HCT116 (cell line): ENCODE data around the gene SEMA6B. TPM values are rescaled to one million over a fixed set of nuclear protein-coding genes. Genes with fewer than 3 reads are reported as not detected.

ENCODE experiments used
- ATAC-seq: fragments of 200-7000 bp; cut with Tn5 transposase; 2 replicates; pipeline ENCODE4 v1.9.1; 2020; ENCODE audit warnings: mild to moderate bottlenecking, moderate library complexity
- BruUV-seq: library from RNA; stranded (reverse); fragments of 400-500 nt; replicated peaks from 2 replicates; lab custom pipeline; 2021; lab: Mats Ljungman, UMichigan
- CTCF ChIA-PET: fragments of 300-600 bp; sonication (Branson Sonifier 250); formaldehyde crosslinking; loops from one replicate; lab custom pipeline; 2021; ENCODE audit warnings: antibody characterized with exemption; lab: Charles Lee
- POLR2A ChIA-PET: fragments of 300-600, 350-600 bp; sonication (Branson Sonifier 250); formaldehyde crosslinking; loops from one replicate; lab custom pipeline; 2021; ENCODE audit warnings: antibody characterized with exemption; lab: Charles Lee
- RAD21 ChIA-PET, 2 experiments: fragments of 300-600 bp; sonication (Branson Sonifier 250); formaldehyde crosslinking; loops; one replicate each; lab custom pipeline; 2023; ENCODE audit warnings: low total read pairs in 2 of 2; ENCODE audit not compliant: uncharacterized antibody in 2 of 2, unreplicated experiment in 2 of 2, low non-redundant PET in 1 of 2; lab: Charles Lee
- DNase-seq: peaks from one replicate; pipeline ENCODE4 v3.0.0-alpha.2; 2010; ENCODE audit warnings: low read depth, low spot score
- H2AFZ ChIP-seq: fragments of 200-600 bp; shearing (Covaris generic), sonication (generic); 2 replicates; pipeline ENCODE4 v1.6.1; 2017; ENCODE audit warnings: low read depth, mixed run types, mixed read lengths, antibody characterized with exemption, low read length; ENCODE audit not compliant: poor library complexity, severe bottlenecking
- H3K27ac ChIP-seq: 2 replicates; pipeline ENCODE4 v1.5.1; 2012; ENCODE audit warnings: low read depth, low read length
- H3K27me3 ChIP-seq: fragments of 200-600 bp; sonication (generic); 2 replicates; pipeline ENCODE4 v1.6.1; 2016; ENCODE audit warnings: mixed run types, low read length, mixed read lengths; ENCODE audit not compliant: insufficient read depth
- H3K36me3 ChIP-seq, 2 experiments: fragments of 200-500 bp in 1 of 2; fragments of 200-600 bp in 1 of 2; sonication (Bioruptor generic) in 1 of 2; sonication (generic) in 1 of 2; 2 replicates each; pipeline versions ENCODE4 v1.5.1 to v1.6.1; 2014 to 2016; ENCODE audit warnings: low read length in 2 of 2, inconsistent platforms in 1 of 2, mixed read lengths in 1 of 2, mixed run types in 1 of 2; ENCODE audit not compliant: insufficient read depth in 2 of 2, control insufficient read depth in 1 of 2
- H3K4me1 ChIP-seq, 2 experiments: fragments of 200-600 bp in 1 of 2; sonication (generic) in 1 of 2; 2 replicates each; pipeline versions ENCODE4 v1.5.1 to v1.6.1; 2012 to 2017; ENCODE audit warnings: low read length in 2 of 2, inconsistent platforms in 1 of 2, mild to moderate bottlenecking in 1 of 2, mixed read lengths in 1 of 2, mixed run types in 1 of 2, moderate library complexity in 1 of 2; ENCODE audit not compliant: insufficient read depth in 2 of 2, control insufficient read depth in 1 of 2
- H3K4me2 ChIP-seq: fragments of 200-600 bp; sonication (generic); 2 replicates; pipeline ENCODE4 v1.6.1; 2017; ENCODE audit warnings: mixed run types, low read length, mixed read lengths
- H3K4me3 ChIP-seq, 2 experiments: fragments of 200-600 bp in 1 of 2; sonication (generic) in 1 of 2; replicated peaks in 1 of 2; 2 replicates each; pipeline ENCODE4 v1.5.1; 2011 to 2016; ENCODE audit warnings: low read length in 2 of 2, control low read depth in 1 of 2, low read depth in 1 of 2, mild to moderate bottlenecking in 1 of 2, mixed read lengths in 1 of 2, mixed run types in 1 of 2
- H3K79me2 ChIP-seq: fragments of 200-600 bp; sonication (generic); 2 replicates; pipeline ENCODE4 v1.6.1; 2017; ENCODE audit warnings: mild to moderate bottlenecking, mixed run types, low read length, moderate library complexity, mixed read lengths; ENCODE audit not compliant: insufficient read depth
- H3K9ac ChIP-seq: fragments of 200-600 bp; sonication (generic); 2 replicates; pipeline ENCODE4 v1.6.1; 2016; ENCODE audit warnings: low read length, mixed read lengths
- H3K9me2 ChIP-seq: fragments of 200-600 bp; sonication (generic), shearing (Covaris generic); 2 replicates; pipeline ENCODE4 v1.6.1; 2017; ENCODE audit warnings: mixed run types, mild to moderate bottlenecking, moderate library complexity; ENCODE audit not compliant: insufficient read depth
- H3K9me3 ChIP-seq, 2 experiments: fragments of 200-500 bp in 1 of 2; fragments of 200-600 bp in 1 of 2; sonication (Bioruptor generic) in 1 of 2; sonication (generic) in 1 of 2; 2 replicates each; pipeline ENCODE4 v1.6.1; 2014 to 2017; ENCODE audit warnings: low read length in 2 of 2, mixed read lengths in 2 of 2, inconsistent platforms in 1 of 2, low read depth in 1 of 2, mild to moderate bottlenecking in 1 of 2, mixed run types in 1 of 2, moderate library complexity in 1 of 2; ENCODE audit not compliant: control insufficient read depth in 1 of 2, insufficient read depth in 1 of 2
- H4K20me1 ChIP-seq: fragments of 200-600 bp; sonication (generic), shearing (Covaris generic); 2 replicates; pipeline ENCODE4 v1.6.1; 2017; ENCODE audit warnings: mixed run types, mild to moderate bottlenecking, moderate library complexity; ENCODE audit not compliant: insufficient read depth
- CBX3 ChIP-seq: IDR thresholded peaks from 2 replicates; pipeline ENCODE4 v1.6.1; 2012; ENCODE audit warnings: low read depth
- CEBPB ChIP-seq: IDR thresholded peaks from 2 replicates; pipeline ENCODE4 v1.6.1; 2012; ENCODE audit warnings: low read depth
- CTCF ChIP-seq, 3 experiments: fragments of 200-600 bp in 1 of 3; sonication (generic) in 1 of 3; IDR thresholded peaks in 2 of 3; conservative IDR thresholded peaks in 1 of 3; 2 replicates each; pipeline ENCODE4 v1.5.1; 2012 to 2017; ENCODE audit warnings: low read depth in 2 of 3, low read length in 2 of 3, antibody characterized with exemption in 1 of 3, borderline replicate concordance in 1 of 3, control low read depth in 1 of 3, mild to moderate bottlenecking in 1 of 3, mixed read lengths in 1 of 3, mixed run types in 1 of 3, moderate library complexity in 1 of 3; ENCODE audit not compliant: insufficient read depth in 1 of 3
- EGR1 ChIP-seq: IDR thresholded peaks from 2 replicates; pipeline ENCODE4 v1.6.1; 2012; ENCODE audit warnings: low read depth
- ELF1 ChIP-seq: IDR thresholded peaks from 2 replicates; pipeline ENCODE4 v1.6.1; 2012; ENCODE audit warnings: low read depth, borderline replicate concordance
- EZH2phosphoT487 ChIP-seq: fragments of 200-600 bp; IDR thresholded peaks from 2 replicates; pipeline ENCODE4 v1.6.1; 2018; ENCODE audit warnings: antibody characterized with exemption, borderline replicate concordance
- FOSL1 ChIP-seq: IDR thresholded peaks from 2 replicates; pipeline ENCODE4 v1.6.1; 2012; ENCODE audit warnings: low read depth
- JUND ChIP-seq: IDR thresholded peaks from 2 replicates; pipeline ENCODE4 v1.6.1; 2012
- MAX ChIP-seq: IDR thresholded peaks from 2 replicates; pipeline ENCODE4 v1.6.1; 2012
- POLR2A ChIP-seq: IDR thresholded peaks from 2 replicates; pipeline ENCODE4 v1.7.0; 2011; ENCODE audit warnings: borderline replicate concordance; ENCODE audit not compliant: insufficient read depth, insufficient read length; ENCODE audit errors: extremely low read depth
- POLR2AphosphoS5 ChIP-seq: IDR thresholded peaks from 2 replicates; pipeline ENCODE4 v1.6.1; 2011; ENCODE audit warnings: mild to moderate bottlenecking, low read depth, low read length, moderate library complexity
- REST ChIP-seq: IDR thresholded peaks from 2 replicates; pipeline ENCODE4 v1.6.1; 2012; ENCODE audit warnings: low read depth
- SIN3A ChIP-seq: IDR thresholded peaks from 2 replicates; pipeline ENCODE4 v1.6.1; 2012; ENCODE audit warnings: low read depth
- SRF ChIP-seq: IDR thresholded peaks from 2 replicates; pipeline ENCODE4 v1.6.1; 2012; ENCODE audit warnings: low read depth
- TCF7L2 ChIP-seq: IDR thresholded peaks from 2 replicates; pipeline ENCODE4 v1.7.0; 2011; ENCODE audit warnings: borderline replicate concordance, inconsistent platforms; ENCODE audit not compliant: insufficient read depth, insufficient read length; ENCODE audit errors: extremely low read depth
- ZFX ChIP-seq: fragments of 450-650 bp; IDR thresholded peaks from 2 replicates; pipeline ENCODE4 v1.6.1; 2017
- ZNF274 ChIP-seq: fragments of 200-500 bp; sonication (Bioruptor generic); IDR thresholded peaks from 2 replicates; pipeline ENCODE4 v1.6.1; 2014; ENCODE audit warnings: mild to moderate bottlenecking, low read depth, low read length, inconsistent platforms
- intact Hi-C: fragments of 100-400 bp; cut with micrococcal nuclease; formaldehyde crosslinking; loops from 2 replicates; pipeline ENCODE4 v1.10.0; 2022
- total RNA-seq: library from RNA; stranded (reverse); gene quantifications from one replicate; pipeline ENCODE4 v1.2.1, GENCODE V29; 2021; ENCODE audit not compliant: unreplicated experiment
- TF ChIP-seq, protein P1 (sequence below): IDR thresholded peaks from 2 replicates; pipeline ENCODE4 v1.6.1; 2012

The SEMA6B gene
- total RNA-seq, 1 experiment from 2014 or later = 58.4 TPM

DNA sequence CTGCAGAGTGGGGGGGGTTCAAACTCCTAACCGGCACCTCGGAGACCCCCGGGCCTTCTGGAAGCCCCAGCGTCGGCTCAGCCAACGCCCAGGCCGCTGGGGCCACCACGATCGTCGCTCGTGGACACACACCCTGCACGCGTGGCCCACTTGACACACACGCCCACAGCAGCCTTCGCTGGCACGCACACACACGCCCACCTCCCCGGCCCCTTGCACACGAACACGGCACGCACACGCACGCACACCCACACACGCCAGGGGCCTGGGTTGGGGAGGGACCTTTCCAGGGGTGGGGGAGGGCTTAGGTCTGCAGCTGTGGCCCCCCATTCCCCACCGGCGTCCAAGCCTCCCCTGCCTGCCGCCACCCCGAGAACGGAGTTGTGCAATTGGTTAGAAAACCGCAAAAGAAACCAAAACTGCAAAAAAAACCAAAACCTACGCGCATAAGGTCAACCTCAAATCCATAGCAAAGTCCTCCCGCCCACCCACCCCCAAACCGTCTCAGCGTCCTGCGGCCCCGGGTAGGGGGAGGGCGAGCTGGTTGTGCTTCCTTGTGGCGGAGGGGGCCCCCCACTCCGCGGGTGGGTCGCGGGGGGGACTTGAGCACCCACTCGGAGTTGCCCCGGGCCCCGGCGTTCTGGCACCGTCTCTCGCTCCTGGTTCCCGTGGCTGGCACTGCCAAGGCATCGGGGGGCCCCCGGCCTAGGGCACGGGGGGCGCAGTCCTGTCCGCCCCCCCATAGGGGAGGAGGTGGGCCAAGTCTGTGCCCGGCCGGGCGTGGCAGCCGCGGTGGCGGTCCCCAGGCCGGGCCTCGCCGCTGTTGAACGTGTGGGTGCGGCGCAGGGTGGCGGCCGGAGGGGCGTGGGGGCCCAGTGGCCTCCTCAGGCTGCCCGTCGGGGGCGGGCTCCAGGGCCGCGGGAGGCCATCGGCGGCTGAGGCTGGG, 16.3 kb downstream of the SEMA6B start:
- ChIA-PET RAD21 (no interaction called here), POLR2A (no interaction called here), CTCF (no interaction called here)
- BruUV-seq = TSS peak; percentile 77
- no peak overlapping the region for H3K27ac ChIP-seq
- no peak overlapping the region for H2AFZ ChIP-seq
- no peaks in the 10 kb centered on the region for H3K27me3 ChIP-seq
- no peaks in the 10 kb centered on the region for H4K20me1 ChIP-seq
- no peak overlapping the region for H3K4me3 ChIP-seq
- ATAC-seq (no peak), DNase-seq (no peak)
- H3K9me2 ChIP-seq = no peaks in the 10 kb centered on the region
- H3K36me3 ChIP-seq = peaks cover 0 to 2% of the 10 kb centered on the region in 2 experiments; a peak in 1 of 4 replicates
- intact Hi-C loops = no loop called here
- TF ChIP-seq ZFX = no peak
- TF ChIP-seq CTCF (IDR thresholded peaks at IDR 0.05 in 2 of 3, conservative IDR thresholded peaks at IDR 0.05 in 1 of 3; ENCODE audit: borderline replicate concordance in 1 of 3, insufficient read depth in 1 of 3, low read depth in 2 of 3, low read length in 2 of 3) = no peak
- TF ChIP-seq, protein P1, sequence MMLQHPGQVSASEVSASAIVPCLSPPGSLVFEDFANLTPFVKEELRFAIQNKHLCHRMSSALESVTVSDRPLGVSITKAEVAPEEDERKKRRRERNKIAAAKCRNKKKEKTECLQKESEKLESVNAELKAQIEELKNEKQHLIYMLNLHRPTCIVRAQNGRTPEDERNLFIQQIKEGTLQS = no peak
- TF ChIP-seq JUND = no peak
- no peak for TF ChIP-seq MAX
- TF ChIP-seq FOSL1 = no peak
- TF ChIP-seq SRF = no peak
- no peak for TF ChIP-seq ZNF274
- no peak for TF ChIP-seq POLR2AphosphoS5
- no peak for TF ChIP-seq EGR1
- no peak for TF ChIP-seq REST
- TF ChIP-seq EZH2phosphoT487 = no peak
- no peak for TF ChIP-seq TCF7L2
- no peak for TF ChIP-seq SIN3A
- no peak for TF ChIP-seq POLR2A
- no peak for TF ChIP-seq CBX3
- TF ChIP-seq CEBPB = no peak
- TF ChIP-seq ELF1 = no peak
- H3K4me2 ChIP-seq = no peak overlapping the region
- H3K9ac ChIP-seq = no peak overlapping the region
- H3K79me2 ChIP-seq = no peaks in the 10 kb centered on the region
- H3K4me1 ChIP-seq = peaks cover 2 to 10% of the 10 kb centered on the region in 2 experiments; a peak in 3 of 4 replicates
- no peaks in the 10 kb centered on the region for H3K9me3 ChIP-seq
